AG09319 (cell line): ENCODE measurements around the gene STMP1.
"Not testable (repeated sequence)": the region's sequence is repeated elsewhere in the genome, so short reads cannot be mapped to it uniquely, and the experiment has no call there.

Experiments
- DNase-seq: peaks from one replicate; pipeline ENCODE4 v3.0.0-alpha.2; 2010; ENCODE audit warnings: low read depth; ENCODE audit errors: extremely low read depth
- CTCF ChIP-seq: IDR thresholded peaks from 2 replicates; pipeline ENCODE4 v1.5.1; 2011; ENCODE audit warnings: low read depth, mild to moderate bottlenecking, inconsistent platforms, low read length, moderate library complexity

STMP1 gene

GRCh38 chr7:135664046-135664589 is 1.8 kb downstream of the STMP1 start:
- TF ChIP-seq CTCF, result no peak
- DNase-seq, result no peak

GRCh38 chr7:135665042-135665441 is 2.7 kb downstream of the STMP1 start:
- TF ChIP-seq CTCF, result no peak
- DNase-seq, result no peak

DNA sequence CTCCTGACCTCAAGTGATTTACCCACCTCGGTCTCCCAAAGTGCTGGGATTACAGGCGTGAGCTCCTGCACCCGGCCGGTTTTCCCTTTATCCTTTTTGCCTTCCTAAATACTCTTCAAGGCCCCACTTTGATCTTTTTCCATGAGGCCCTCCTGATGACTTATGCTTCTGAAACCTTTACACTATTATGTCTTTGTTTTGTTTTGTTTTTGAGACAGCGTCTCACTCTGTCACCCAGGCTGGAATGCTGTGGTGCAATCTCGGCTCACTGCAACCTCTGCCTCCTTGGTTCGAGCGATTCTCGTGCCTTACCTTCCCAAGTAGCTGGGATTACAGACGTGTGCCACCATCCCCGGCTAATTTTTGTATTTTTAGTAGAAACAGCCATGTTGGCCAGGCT is 3.8 kb downstream of the STMP1 start:
- TF ChIP-seq CTCF, result no peak
- no peak for DNase-seq

DNA sequence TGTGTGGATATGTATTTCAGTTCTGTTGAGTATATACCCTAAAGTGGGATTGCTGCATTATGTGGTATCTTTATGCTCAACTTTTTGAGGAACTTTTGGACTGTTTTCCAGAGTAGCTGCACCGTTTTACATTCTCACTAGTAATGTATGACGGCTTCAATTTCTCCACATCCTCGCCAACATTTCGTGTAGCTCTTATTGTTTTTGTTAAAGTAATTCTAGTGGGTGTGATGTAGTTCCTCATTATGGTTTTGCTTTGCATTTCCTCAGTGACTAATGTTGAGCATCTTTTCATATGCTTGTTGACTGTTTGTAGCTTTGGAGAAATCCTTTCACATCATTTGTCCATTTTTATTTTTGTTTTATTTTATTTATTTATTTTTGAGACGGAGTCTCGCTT is 4.5 kb downstream of the STMP1 start:
- DNase-seq, result no peak
- TF ChIP-seq CTCF, result no peak

- DNase-seq, result not testable (repeated sequence)
Observed at GRCh38 chr7:135667626-135668025, 5.3 kb downstream of the STMP1 start.

DNA sequence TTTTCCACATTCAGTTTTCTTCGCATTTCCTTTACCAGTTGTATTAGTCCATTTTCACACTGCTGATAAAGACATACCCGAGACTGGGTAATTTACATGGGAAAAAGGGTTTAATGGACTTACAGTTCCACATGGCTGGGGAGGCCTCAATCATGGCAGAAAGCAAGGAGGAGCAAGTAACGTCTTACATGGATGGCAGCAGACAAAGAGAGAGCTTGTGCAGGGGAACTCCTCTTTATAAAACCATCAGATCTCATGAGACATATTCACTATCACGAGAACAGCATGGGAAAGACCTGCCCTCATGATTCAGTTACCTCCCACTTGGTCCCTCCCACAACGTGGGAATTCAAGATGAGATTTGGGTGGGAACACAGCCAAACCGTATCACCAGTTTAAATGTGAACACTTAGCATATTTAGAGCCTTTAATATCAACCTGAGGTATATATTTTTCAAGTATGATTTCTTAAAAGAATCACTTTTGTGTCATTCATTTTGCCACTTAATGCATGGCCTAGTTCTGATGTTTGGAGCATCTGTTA is 6.6 kb downstream of the STMP1 start:
- DNase-seq, result not testable (repeated sequence)

DNA sequence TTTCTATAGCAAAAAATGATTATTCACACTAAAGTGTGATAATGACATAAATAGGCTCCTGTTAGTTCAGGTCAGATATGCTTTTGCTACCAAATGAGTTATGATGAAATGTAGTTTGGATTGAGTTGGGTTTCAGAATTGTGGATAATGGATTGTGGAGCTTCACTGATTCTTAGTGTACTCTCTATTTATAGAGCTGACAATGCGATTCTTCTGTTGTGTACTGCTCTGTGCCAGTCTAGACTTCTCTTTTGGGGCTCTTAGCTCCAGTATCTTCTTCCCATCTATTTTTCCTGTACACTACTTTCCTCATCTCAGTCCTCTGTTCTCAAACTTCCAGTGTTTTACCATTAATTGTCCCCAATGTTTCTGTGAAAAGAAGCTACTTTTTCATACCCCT is 7.5 kb downstream of the STMP1 start:
- DNase-seq, result no peak

DNA sequence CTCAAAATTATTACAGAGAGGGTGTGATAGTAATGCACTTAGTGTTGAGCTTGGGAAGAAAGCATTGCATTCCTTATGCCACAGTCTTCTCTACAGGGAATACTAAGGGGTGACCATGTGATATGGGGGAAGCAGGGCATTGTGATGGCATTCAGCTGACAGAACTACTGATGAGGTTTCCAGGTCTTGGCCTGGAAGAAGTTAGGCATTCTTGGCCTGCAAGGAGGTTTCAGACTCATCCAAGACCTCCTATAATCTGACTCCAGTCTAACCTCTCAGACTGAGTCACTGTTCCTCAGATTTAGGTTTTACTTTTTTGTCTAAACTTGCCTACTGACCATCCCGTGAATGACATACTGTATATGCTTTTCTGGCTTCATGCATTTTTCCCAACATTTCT is 7.9 kb downstream of the STMP1 start:
- TF ChIP-seq CTCF, result no peak
- no peak for DNase-seq

More for the DNA sequence above, 7.5 kb downstream of the STMP1 start:
- no peak for TF ChIP-seq CTCF
